OCI-LY3 (cell line): ENCODE measurements around the gene PRR30.
"Not testable (repeated sequence)": the region's sequence is repeated elsewhere in the genome, so short reads cannot be mapped to it uniquely, and the experiment has no call there.

Experiments
- H2AFZ ChIP-seq: fragments of 200-600, 300-600 bp; shearing (Covaris generic); 2 replicates; pipeline ENCODE4 v1.6.0; 2014; ENCODE audit warnings: antibody characterized with exemption, low read depth, low read length
- H3K27ac ChIP-seq: fragments of 200-600, 300-600 bp; sonication (generic); 2 replicates; pipeline ENCODE4 v1.5.1; 2014; ENCODE audit warnings: mild to moderate bottlenecking, low read length, moderate library complexity, mixed read lengths
- H3K27me3 ChIP-seq: fragments of 200-600, 300-600 bp; sonication (generic); 2 replicates; pipeline ENCODE4 v1.6.1; 2014; ENCODE audit warnings: low read depth, low read length, mixed read lengths
- H3K36me3 ChIP-seq: fragments of 200-600, 300-600 bp; sonication (generic); replicated peaks from 2 replicates; pipeline ENCODE3; 2014; ENCODE audit warnings: low read depth, low read length, mixed read lengths
- H3K4me1 ChIP-seq: fragments of 300-600, 200-600 bp; sonication (generic); 2 replicates; pipeline ENCODE4 v1.6.1; 2014; ENCODE audit warnings: low read length, mixed read lengths
- H3K4me2 ChIP-seq: fragments of 200-600, 300-600 bp; sonication (generic); 2 replicates; pipeline ENCODE4 v1.6.1; 2014; ENCODE audit warnings: low read length, mixed read lengths
- H3K4me3 ChIP-seq: fragments of 300-600, 200-600 bp; sonication (generic); 2 replicates; pipeline ENCODE4 v1.5.1; 2014; ENCODE audit warnings: antibody characterized with exemption, mild to moderate bottlenecking, low read length, moderate library complexity
- H3K79me2 ChIP-seq: fragments of 300-600, 200-600 bp; shearing (Covaris generic); 2 replicates; pipeline ENCODE4 v1.6.1; 2014; ENCODE audit warnings: mild to moderate bottlenecking, low read length, mixed read lengths
- H3K9ac ChIP-seq: fragments of 300-600, 200-600 bp; shearing (Covaris generic); 2 replicates; pipeline ENCODE4 v1.6.0; 2014; ENCODE audit warnings: mild to moderate bottlenecking, low read length, moderate library complexity
- H3K9me3 ChIP-seq: fragments of 200-600, 300-600 bp; shearing (Covaris generic); 2 replicates; pipeline ENCODE4 v1.6.1; 2014; ENCODE audit warnings: low read length, mixed read lengths; ENCODE audit not compliant: insufficient read depth
- H4K20me1 ChIP-seq: fragments of 200-600, 300-600 bp; sonication (generic); 2 replicates; pipeline ENCODE4 v1.6.1; 2016; ENCODE audit warnings: low read length, mixed read lengths; ENCODE audit not compliant: insufficient read depth
- EZH2phosphoT487 ChIP-seq: fragments of 200-600 bp; shearing (Covaris generic); IDR thresholded peaks from 2 replicates; pipeline ENCODE4 v1.6.1; 2018; ENCODE audit warnings: antibody characterized with exemption, mixed run types, low read depth
- TF ChIP-seq, protein P1 (sequence below): fragments of 200-600, 300-600 bp; sonication (generic); IDR thresholded peaks from 2 replicates; pipeline ENCODE4 v1.5.1; 2014; ENCODE audit warnings: antibody characterized with exemption, low read length, low read depth

PRR30 gene

DNA sequence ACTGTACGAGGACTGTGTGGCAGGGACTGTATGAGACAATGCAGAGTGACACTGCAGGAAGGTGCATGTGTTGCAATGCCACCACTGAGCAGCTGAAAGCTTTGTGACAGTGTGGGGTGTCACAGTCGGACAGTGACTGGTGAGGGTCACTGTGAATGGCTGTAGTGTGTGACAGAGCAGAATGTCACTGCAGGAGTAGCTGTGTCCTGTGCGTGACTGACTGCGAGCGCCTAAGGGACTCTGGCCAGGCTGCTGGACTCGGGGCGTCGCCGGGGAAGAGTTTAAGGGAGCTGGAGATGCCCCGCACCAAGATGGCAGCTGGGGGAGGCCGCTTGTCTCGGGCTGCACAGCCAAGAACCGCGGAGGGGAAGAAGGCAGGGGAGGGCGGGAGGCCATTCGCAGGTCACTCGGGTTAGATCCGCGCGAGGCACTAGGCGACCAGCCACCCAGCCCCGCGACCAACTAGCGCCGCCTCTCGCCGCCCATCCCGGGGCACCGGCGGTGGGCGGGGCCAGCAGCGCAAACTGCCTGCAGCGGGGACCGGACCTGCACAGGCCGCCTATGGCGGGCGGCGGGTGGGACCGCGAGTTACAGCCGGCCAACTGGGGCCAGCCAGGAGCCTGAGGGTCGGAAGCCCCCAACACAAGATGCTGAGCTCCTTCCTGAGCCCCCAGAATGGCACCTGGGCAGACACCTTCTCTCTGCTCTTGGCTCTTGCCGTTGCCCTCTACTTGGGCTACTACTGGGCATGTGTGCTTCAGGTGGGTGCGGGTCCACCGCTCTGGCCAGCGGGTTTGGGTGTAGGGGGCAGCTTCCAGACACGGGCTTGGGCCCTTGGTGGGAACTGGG is 15.7 kb downstream of the PRR30 start, which contains the start of gene ABHD1:
ABHD1 (plus strand) TSS at position 514 of the 849 bp plus-strand sequence; CDS start at position 648, 134 bp downstream.
- peak within 1 kb of the TSS; percentile 97 for H3K4me2 ChIP-seq
- H3K36me3 ChIP-seq = no peaks in the 10 kb centered on the region
- peak within 1 kb of the TSS; percentile 80 for H3K4me3 ChIP-seq
- peaks cover 6% of the 10 kb centered on the region for H3K27me3 ChIP-seq
- H3K9me3 ChIP-seq = no peaks in the 10 kb centered on the region
- H3K9ac ChIP-seq = peak within 1 kb of the TSS; percentile 67
- H3K79me2 ChIP-seq = no peaks in the 10 kb centered on the region
- H3K27ac ChIP-seq = no peak within 1 kb of the TSS
- TF ChIP-seq, protein P1, sequence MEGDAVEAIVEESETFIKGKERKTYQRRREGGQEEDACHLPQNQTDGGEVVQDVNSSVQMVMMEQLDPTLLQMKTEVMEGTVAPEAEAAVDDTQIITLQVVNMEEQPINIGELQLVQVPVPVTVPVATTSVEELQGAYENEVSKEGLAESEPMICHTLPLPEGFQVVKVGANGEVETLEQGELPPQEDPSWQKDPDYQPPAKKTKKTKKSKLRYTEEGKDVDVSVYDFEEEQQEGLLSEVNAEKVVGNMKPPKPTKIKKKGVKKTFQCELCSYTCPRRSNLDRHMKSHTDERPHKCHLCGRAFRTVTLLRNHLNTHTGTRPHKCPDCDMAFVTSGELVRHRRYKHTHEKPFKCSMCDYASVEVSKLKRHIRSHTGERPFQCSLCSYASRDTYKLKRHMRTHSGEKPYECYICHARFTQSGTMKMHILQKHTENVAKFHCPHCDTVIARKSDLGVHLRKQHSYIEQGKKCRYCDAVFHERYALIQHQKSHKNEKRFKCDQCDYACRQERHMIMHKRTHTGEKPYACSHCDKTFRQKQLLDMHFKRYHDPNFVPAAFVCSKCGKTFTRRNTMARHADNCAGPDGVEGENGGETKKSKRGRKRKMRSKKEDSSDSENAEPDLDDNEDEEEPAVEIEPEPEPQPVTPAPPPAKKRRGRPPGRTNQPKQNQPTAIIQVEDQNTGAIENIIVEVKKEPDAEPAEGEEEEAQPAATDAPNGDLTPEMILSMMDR = no peak
- no peak for TF ChIP-seq EZH2phosphoT487
- peak within 1 kb of the TSS; percentile 98 for H2AFZ ChIP-seq
- peaks cover 15% of the 10 kb centered on the region for H3K4me1 ChIP-seq
- H4K20me1 ChIP-seq = no peaks in the 10 kb centered on the region

DNA sequence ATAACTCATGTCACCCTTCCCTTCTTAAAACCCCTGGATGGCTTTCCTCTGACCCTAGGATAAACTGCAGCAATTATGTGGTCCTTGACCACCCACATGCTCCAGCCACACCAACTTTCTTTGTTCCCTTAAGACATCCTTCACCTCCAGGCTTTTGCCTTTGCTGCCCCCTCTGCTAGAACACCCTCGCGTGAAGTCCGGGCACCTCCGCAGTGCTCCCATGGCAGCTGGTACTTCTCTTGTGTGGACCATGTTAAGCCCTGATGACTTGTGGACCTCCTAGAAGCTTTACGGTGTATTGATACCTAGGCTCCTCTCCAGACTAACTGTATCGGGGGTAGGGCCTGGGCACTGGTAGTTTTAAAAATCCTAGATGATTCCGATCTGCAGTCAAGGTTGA is 16.4 kb downstream of the PRR30 start:
- peak overlapping the region; percentile 97 for H3K4me2 ChIP-seq
- H2AFZ ChIP-seq = peak overlapping the region; percentile 98
- H3K27ac ChIP-seq = no peak overlapping the region
- H3K4me1 ChIP-seq = peaks cover 15% of the 10 kb centered on the region
- peaks cover 6% of the 10 kb centered on the region for H3K27me3 ChIP-seq
- no peaks in the 10 kb centered on the region for H3K9me3 ChIP-seq
- TF ChIP-seq, protein P1 = no peak
- no peak for TF ChIP-seq EZH2phosphoT487
- H4K20me1 ChIP-seq = no peaks in the 10 kb centered on the region
- H3K36me3 ChIP-seq = no peaks in the 10 kb centered on the region
- H3K4me3 ChIP-seq = peak overlapping the region; percentile 80
- H3K9ac ChIP-seq = no peak overlapping the region
- H3K79me2 ChIP-seq = no peaks in the 10 kb centered on the region

DNA sequence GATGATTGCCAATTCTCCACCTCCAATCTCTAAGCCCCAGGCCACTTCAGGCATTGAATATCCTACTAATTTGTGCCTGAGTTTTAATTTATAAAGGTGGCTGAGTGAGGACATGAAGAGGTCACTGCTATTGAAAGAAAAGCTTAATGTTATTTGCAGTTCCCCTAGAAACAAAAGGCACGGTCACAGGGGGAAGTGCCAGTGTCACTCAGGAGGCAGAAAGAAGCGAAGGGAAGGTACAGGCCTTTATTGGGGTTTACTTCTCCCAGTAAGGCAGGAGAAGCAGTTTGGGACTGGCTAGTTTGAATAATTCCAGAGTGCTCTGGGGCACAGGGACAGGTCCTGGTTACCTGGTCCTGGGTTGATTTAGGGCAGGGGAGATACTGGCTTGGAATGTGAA is 17.3 kb downstream of the PRR30 start:
- no peak overlapping the region for H3K27ac ChIP-seq
- no peak overlapping the region for H3K9ac ChIP-seq
- peaks cover 17% of the 10 kb centered on the region for H3K4me1 ChIP-seq
- H3K79me2 ChIP-seq = no peaks in the 10 kb centered on the region
- no peaks in the 10 kb centered on the region for H3K36me3 ChIP-seq
- H2AFZ ChIP-seq = no peak overlapping the region
- H4K20me1 ChIP-seq = no peaks in the 10 kb centered on the region
- no peaks in the 10 kb centered on the region for H3K9me3 ChIP-seq
- H3K4me3 ChIP-seq = no peak overlapping the region
- H3K27me3 ChIP-seq = peaks cover 6% of the 10 kb centered on the region
- H3K4me2 ChIP-seq = no peak overlapping the region
- TF ChIP-seq EZH2phosphoT487 = no peak
- TF ChIP-seq, protein P1 = no peak

DNA sequence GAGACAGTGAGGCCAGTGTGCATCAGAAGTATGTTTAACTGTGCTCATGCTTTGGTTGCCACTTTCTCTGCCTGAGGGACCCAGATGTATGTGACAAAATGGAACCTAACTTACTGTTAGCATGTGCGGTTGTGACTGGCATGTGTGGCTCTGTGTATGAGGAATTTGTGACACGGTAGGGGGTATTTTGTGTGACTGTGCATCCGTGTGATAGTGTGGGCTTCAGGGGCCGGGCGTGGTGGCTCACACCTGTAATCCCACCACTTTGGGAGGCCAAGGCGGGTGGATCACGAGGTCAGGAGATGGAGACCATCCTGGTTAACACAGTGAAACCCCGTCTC is 19.9 kb downstream of the PRR30 start:
- H3K27me3 ChIP-seq, H4K20me1 ChIP-seq, H3K79me2 ChIP-seq, H3K36me3 ChIP-seq, H3K27ac ChIP-seq, H3K9me3 ChIP-seq: not testable (repeated sequence)
- Histone ChIP-seq H3K4me2 (peak overlapping the region; percentile 81), H3K4me1 (peaks cover 15% of the 10 kb centered on the region), H3K4me3 (peak overlapping the region; percentile 75), H2AFZ (peak overlapping the region; percentile 80), H3K9ac (peak overlapping the region; percentile 61)
